Progenitor cell of endocrine pancreas (in vitro differentiated cells): ENCODE data around the gene CCL28. TPM values are rescaled to one million over a fixed set of nuclear protein-coding genes. Genes with fewer than 3 reads are reported as not detected.

Source experiments
- DNase-seq: peaks from one replicate; pipeline ENCODE4 v3.0.0; 2021; ENCODE audit warnings: low spot score; ENCODE audit not compliant: unreplicated experiment
- H3K27ac Mint-ChIP-seq: 2 replicates; pipeline ENCODE4 v1.8.0; 2021; ENCODE audit warnings: mild to moderate bottlenecking, moderate library complexity, mixed read lengths
- H3K27me3 Mint-ChIP-seq: 2 replicates; pipeline ENCODE4 v1.8.0; 2021; ENCODE audit warnings: mixed read lengths
- H3K36me3 Mint-ChIP-seq: 2 replicates; pipeline ENCODE4 v1.8.0; 2022; ENCODE audit warnings: mixed read lengths; ENCODE audit not compliant: insufficient read depth
- H3K4me1 Mint-ChIP-seq: 2 replicates; pipeline ENCODE4 v1.8.0; 2021; ENCODE audit warnings: low read depth, mixed read lengths
- H3K4me3 Mint-ChIP-seq: 2 replicates; pipeline ENCODE4 v1.8.0; 2021; ENCODE audit warnings: low read depth, mild to moderate bottlenecking, moderate library complexity, mixed read lengths
- H3K9me3 Mint-ChIP-seq: 2 replicates; pipeline ENCODE4 v1.8.0; 2021; ENCODE audit warnings: low read depth, mixed read lengths
- CTCF ChIP-seq: fragments of 200-600 bp; sonication (generic); IDR thresholded peaks from one replicate; pipeline ENCODE4 v1.5.0; 2021; ENCODE audit warnings: antibody characterized with exemption, mild to moderate bottlenecking; ENCODE audit not compliant: unreplicated experiment
- total RNA-seq: library from RNA; stranded (reverse); gene quantifications from 2 replicates; pipeline ENCODE4 v1.2.1, GENCODE V29; 2021

Gene CCL28
- total RNA-seq, 1 donor from 2014 or later = not detected

- Mint-ChIP-seq H3K9me3 (peaks cover 30% of the 10 kb centered on the region), H3K27me3 (no peaks in the 10 kb centered on the region)
These were observed 49.3 kb downstream of the CCL28 start for GRCh38 chr5:43362725-43363435.

GRCh38 chr5:43358726-43359125 lies 53.5 kb downstream of the CCL28 start:
- H3K9me3 Mint-ChIP-seq = peaks cover 26% of the 10 kb centered on the region
- no peak for DNase-seq
- no peak for TF ChIP-seq CTCF
- H3K4me3 Mint-ChIP-seq = no peak overlapping the region
- peaks cover 7% of the 10 kb centered on the region for H3K27me3 Mint-ChIP-seq
- peaks cover 4% of the 10 kb centered on the region for H3K36me3 Mint-ChIP-seq
- H3K4me1 Mint-ChIP-seq = no peaks in the 10 kb centered on the region
- no peak overlapping the region for H3K27ac Mint-ChIP-seq

More at GRCh38 chr5:43362725-43363435, 49.3 kb downstream of the CCL28 start:
- Mint-ChIP-seq H3K4me1 (no peaks in the 10 kb centered on the region), H3K27ac (no peak overlapping the region), H3K36me3 (peaks cover 4% of the 10 kb centered on the region), H3K4me3 (no peak overlapping the region)
- TF ChIP-seq CTCF = no peak
- DNase-seq = no peak

GRCh38 chr5:43358301-43358700 lies 53.9 kb downstream of the CCL28 start:
- Mint-ChIP-seq H3K36me3 (peaks cover 4% of the 10 kb centered on the region), H3K27ac (no peak overlapping the region), H3K9me3 (peaks cover 26% of the 10 kb centered on the region), H3K27me3 (peaks cover 9% of the 10 kb centered on the region), H3K4me1 (no peaks in the 10 kb centered on the region), H3K4me3 (no peak overlapping the region)
- no peak for DNase-seq
- no peak for TF ChIP-seq CTCF

- TF ChIP-seq CTCF = no peak
- DNase-seq = no peak
- H3K4me1 Mint-ChIP-seq = no peaks in the 10 kb centered on the region
- peaks cover 9% of the 10 kb centered on the region for H3K27me3 Mint-ChIP-seq
- no peak overlapping the region for H3K4me3 Mint-ChIP-seq
- no peak overlapping the region for H3K27ac Mint-ChIP-seq
- H3K36me3 Mint-ChIP-seq = peaks cover 4% of the 10 kb centered on the region
- peaks cover 26% of the 10 kb centered on the region for H3K9me3 Mint-ChIP-seq
These were observed 54.3 kb downstream of the CCL28 start for GRCh38 chr5:43357878-43358281.

GRCh38 chr5:43357067-43357466 lies 55.1 kb downstream of the CCL28 start:
- no peak for TF ChIP-seq CTCF
- no peak for DNase-seq
- peaks cover 4% of the 10 kb centered on the region for H3K36me3 Mint-ChIP-seq

More at GRCh38 chr5:43357067-43357466, 55.1 kb downstream of the CCL28 start:
- Mint-ChIP-seq H3K27me3 (peaks cover 14% of the 10 kb centered on the region), H3K4me3 (no peak overlapping the region), H3K9me3 (peaks cover 26% of the 10 kb centered on the region), H3K27ac (no peak overlapping the region), H3K4me1 (no peaks in the 10 kb centered on the region)
